GM23338 (cell line): ENCODE results near the gene GRIK4. TPM values are rescaled to one million over a fixed set of nuclear protein-coding genes. Genes with fewer than 3 reads are reported as not detected.
A peak's percentile ranks its signal among the peaks of the same experiment; 100 is the strongest.

Experiments used
- ATAC-seq: fragments of 200-7000 bp; cut with Tn5 transposase; 3 replicates; pipeline ENCODE4 v1.9.1; 2020
- DNase-seq: peaks from one replicate; pipeline ENCODE4 v3.0.0-alpha.2; 2015; ENCODE audit warnings: low spot score
- H2AFZ ChIP-seq: fragments of 200-600 bp; sonication (generic); 2 replicates; pipeline ENCODE4 v1.8.0; 2016; ENCODE audit warnings: antibody characterized with exemption, mild to moderate bottlenecking, moderate library complexity
- H3F3A ChIP-seq: fragments of 200-600 bp; sonication (generic); replicated peaks from 2 replicates; pipeline ENCODE4 v1.8.0; 2017; ENCODE audit warnings: antibody characterized with exemption, mixed run types, low read depth
- H3K27ac ChIP-seq: fragments of 200-600 bp; sonication (generic); 2 replicates; pipeline ENCODE4 v1.6.1; 2016; ENCODE audit warnings: low read depth
- H3K27me3 ChIP-seq: fragments of 200-600 bp; sonication (generic); 2 replicates; pipeline ENCODE4 v1.8.0; 2016; ENCODE audit warnings: mild to moderate bottlenecking, mixed run types, moderate library complexity; ENCODE audit not compliant: insufficient read depth
- H3K36me3 ChIP-seq: fragments of 200-600 bp; sonication (generic); 2 replicates; pipeline ENCODE4 v1.8.0; 2016; ENCODE audit warnings: mild to moderate bottlenecking; ENCODE audit not compliant: insufficient read depth
- H3K4me1 ChIP-seq: fragments of 200-600 bp; sonication (generic); 2 replicates; pipeline ENCODE4 v1.8.0; 2016; ENCODE audit warnings: mild to moderate bottlenecking, moderate library complexity; ENCODE audit not compliant: insufficient read depth
- H3K4me2 ChIP-seq: fragments of 200-600 bp; sonication (generic); 2 replicates; pipeline ENCODE4 v1.7.1; 2017; ENCODE audit warnings: mixed run types
- H3K4me3 ChIP-seq: fragments of 200-600 bp; sonication (generic); 2 replicates; pipeline ENCODE4 v1.6.1; 2016; ENCODE audit warnings: mixed run types
- H3K79me2 ChIP-seq: fragments of 200-600 bp; sonication (generic); replicated peaks from 2 replicates; pipeline ENCODE4 v1.8.0; 2017; ENCODE audit warnings: mild to moderate bottlenecking; ENCODE audit not compliant: insufficient read depth
- H3K9me2 ChIP-seq: fragments of 200-600 bp; sonication (generic); 2 replicates; pipeline ENCODE4 v1.8.0; 2017; ENCODE audit not compliant: insufficient read depth
- H4K20me1 ChIP-seq: fragments of 200-600 bp; sonication (generic); replicated peaks from 2 replicates; pipeline ENCODE4 v1.8.0; 2017; ENCODE audit warnings: mild to moderate bottlenecking; ENCODE audit not compliant: insufficient read depth
- H3K27ac Mint-ChIP-seq: 2 replicates; pipeline ENCODE4 v1.8.0; 2020; ENCODE audit warnings: inconsistent platforms, mild to moderate bottlenecking, moderate library complexity, mixed read lengths
- H3K27me3 Mint-ChIP-seq: 3 replicates; pipeline ENCODE4 v1.8.0; 2022; ENCODE audit warnings: low read depth, mild to moderate bottlenecking, moderate library complexity, mixed read lengths, inconsistent platforms; ENCODE audit not compliant: insufficient read depth, poor library complexity
- H3K36me3 Mint-ChIP-seq: 3 replicates; pipeline ENCODE4 v1.8.0; 2021; ENCODE audit warnings: low read depth, mild to moderate bottlenecking, inconsistent platforms, moderate library complexity, mixed read lengths
- H3K4me1 Mint-ChIP-seq: 3 replicates; pipeline ENCODE4 v1.8.0; 2020; ENCODE audit warnings: mild to moderate bottlenecking, inconsistent platforms, mixed read lengths
- H3K4me3 Mint-ChIP-seq: 3 replicates; pipeline ENCODE4 v1.8.0; 2021; ENCODE audit warnings: moderate library complexity, mild to moderate bottlenecking, inconsistent platforms, mixed read lengths
- H3K9me3 Mint-ChIP-seq: 3 replicates; pipeline ENCODE4 v1.8.0; 2020; ENCODE audit warnings: moderate library complexity, mild to moderate bottlenecking, inconsistent platforms, mixed read lengths
- CTCF ChIP-seq, 2 experiments: fragments of 200-600 bp in 1 of 2; sonication (generic) in 1 of 2; conservative IDR thresholded peaks; 2 replicates each; pipeline versions ENCODE4 v1.5.1 to v1.6.1; 2016 to 2017; ENCODE audit warnings: antibody characterized with exemption in 2 of 2, low read depth in 2 of 2, mild to moderate bottlenecking in 2 of 2, moderate library complexity in 1 of 2
- ETS1 ChIP-seq: IDR thresholded peaks from 2 replicates; pipeline ENCODE4 v1.6.1; 2016; ENCODE audit warnings: antibody characterized with exemption
- EZH2 ChIP-seq: fragments of 200-600 bp; sonication (generic); IDR thresholded peaks from one replicate; pipeline ENCODE4 v1.8.0; 2017; ENCODE audit warnings: antibody characterized with exemption, mild to moderate bottlenecking, low read depth; ENCODE audit not compliant: unreplicated experiment
- EZH2phosphoT487 ChIP-seq: fragments of 200-600 bp; sonication (generic); IDR thresholded peaks from one replicate; pipeline ENCODE4 v1.8.1; 2018; ENCODE audit warnings: antibody characterized with exemption; ENCODE audit not compliant: unreplicated experiment
- JUNB ChIP-seq: IDR thresholded peaks from one replicate; pipeline ENCODE4 v1.6.1; 2016; ENCODE audit warnings: antibody characterized with exemption; ENCODE audit not compliant: unreplicated experiment
- NANOG ChIP-seq: IDR thresholded peaks from 2 replicates; pipeline ENCODE4 v1.6.1; 2016; ENCODE audit warnings: antibody characterized with exemption, borderline replicate concordance
- POLR2AphosphoS5 ChIP-seq: IDR thresholded peaks from 2 replicates; pipeline ENCODE4 v1.6.1; 2016; ENCODE audit warnings: antibody characterized with exemption, low read depth
- REST ChIP-seq: IDR thresholded peaks from one replicate; pipeline ENCODE4 v1.6.1; 2018; ENCODE audit warnings: antibody characterized with exemption; ENCODE audit not compliant: unreplicated experiment
- STAT1 ChIP-seq: IDR thresholded peaks from one replicate; pipeline ENCODE4 v1.6.1; 2016; ENCODE audit warnings: antibody characterized with exemption; ENCODE audit not compliant: unreplicated experiment
- ZNF114 ChIP-seq: fragments of 250-450 bp; sonication (Bioruptor Pico); IDR thresholded peaks from 2 replicates; pipeline ENCODE4 v1.5.0; 2020; ENCODE audit warnings: mild to moderate bottlenecking, moderate library complexity
- ZNF331 ChIP-seq: fragments of 250-450 bp; sonication (Bioruptor Pico); IDR thresholded peaks from 2 replicates; pipeline ENCODE4 v1.5.0; 2020; ENCODE audit warnings: low read depth, mild to moderate bottlenecking, moderate library complexity
- ZNF462 ChIP-seq: fragments of 250-450 bp; sonication (Bioruptor Pico); IDR thresholded peaks from 2 replicates; pipeline ENCODE4 v1.5.0; 2020; ENCODE audit warnings: mild to moderate bottlenecking, moderate library complexity
- polyA plus RNA-seq: library from polyadenylated mRNA; unstranded; fragments of >200 nt; fragmentation: Nextera tagmentation; extraction: Ambion mirVana; gene quantifications from 2 replicates; pipeline ENCODE4 v1.2.1, GENCODE V29; 2016
- total RNA-seq: library from RNA; depleted of rRNA; stranded (reverse); fragments of >200 nt; shearing (Covaris generic); gene quantifications from 2 replicates; pipeline ENCODE4 v1.2.3, GENCODE V29; 2014

GRIK4 gene
- total and polyA plus RNA-seq, 2 experiments from 2014 or later: 0.63 to 2.2 TPM

GRCh38 chr11:120554766-120555432, 43.4 kb downstream of the GRIK4 start:
- Mint-ChIP-seq H3K4me3 (peak overlapping the region; percentile 42; the same call in 2 of the 3 replicates), H3K27ac (peak overlapping the region; percentile 91), H3K4me1 (peaks cover 57% of the 10 kb centered on the region), H3K9me3 (no peaks in the 10 kb centered on the region), H3K36me3 (no peaks in the 10 kb centered on the region), H3K27me3 (peaks cover 8% of the 10 kb centered on the region)
- H3K4me3 ChIP-seq: peak overlapping the region; percentile 33; the same call in 1 of the 2 replicates
- no peak for TF ChIP-seq ZNF331 (CRISPR knock-in tag)
- no peak for TF ChIP-seq POLR2AphosphoS5
- TF ChIP-seq REST: no peak
- TF ChIP-seq EZH2phosphoT487: no peak
- no peak for TF ChIP-seq NANOG
- no peak for TF ChIP-seq ZNF462
- no peak for TF ChIP-seq STAT1
- no peak for TF ChIP-seq JUNB
- no peak for TF ChIP-seq CTCF (conservative IDR thresholded peaks at IDR 0.05; ENCODE audit: low read depth in 2 of 2)
- TF ChIP-seq EZH2: no peak
- TF ChIP-seq ETS1: no peak
- TF ChIP-seq ZNF114 (CRISPR knock-in tag): no peak
- H3K4me2 ChIP-seq: peak overlapping the region; percentile 74
- H3K27me3 ChIP-seq: no peaks in the 10 kb centered on the region; the same call in 1 of the 2 replicates
- H3K9me2 ChIP-seq: no peaks in the 10 kb centered on the region
- H4K20me1 ChIP-seq: no peaks in the 10 kb centered on the region
- peak overlapping the region; percentile 84 for H2AFZ ChIP-seq
- DNase-seq (peak; percentile 72), ATAC-seq (peak; percentile 77)
- H3K36me3 ChIP-seq: no peaks in the 10 kb centered on the region
- peaks cover 11% of the 10 kb centered on the region for H3F3A ChIP-seq
- H3K79me2 ChIP-seq: no peaks in the 10 kb centered on the region
- peak overlapping the region; percentile 65; the same call in 1 of the 2 replicates for H3K27ac ChIP-seq
- H3K4me1 ChIP-seq: peaks cover 41% of the 10 kb centered on the region
